A549 (cell line): Measurements from ENCODE around the gene ARMH3. TPM values are rescaled to one million over a fixed set of nuclear protein-coding genes. Genes with fewer than 3 reads are reported as not detected.

Experiments
- ATAC-seq, 2 experiments: fragments of 200-7000 bp in 1 of 2; fragments of >200 bp in 1 of 2; cut with Nextera tagmentation in 1 of 2; cut with Tn5 transposase in 1 of 2; 3 replicates each; pipeline versions ENCODE4 v1.8.0 to v1.9.1; 2018 to 2020; ENCODE audit warnings: mild to moderate bottlenecking in 1 of 2, moderate library complexity in 1 of 2
- CTCF ChIA-PET: fragments of 300-600 bp; sonication (Branson Sonifier 250); formaldehyde crosslinking; extraction: SDS; loops from one replicate; lab custom pipeline; 2021; ENCODE audit warnings: antibody characterized with exemption, inconsistent platforms; lab: Yijun Ruan, JAX
- POLR2A ChIA-PET: fragments of 350-600 bp; formaldehyde crosslinking; extraction: SDS; loops from one replicate; lab custom pipeline; 2021; ENCODE audit warnings: antibody characterized with exemption, inconsistent platforms; lab: Yijun Ruan, JAX
- DNase-seq, 2 experiments: peaks; one replicate each; pipeline versions ENCODE4 v3.0.0 to v3.0.0-alpha.2; 2011 to 2016; ENCODE audit warnings: low read depth in 1 of 2, low spot score in 1 of 2
- FAIRE-seq: peaks from 2 replicates; lab custom pipeline; 2011; peaks lifted over from hg19 to GRCh38; lab: Jason Lieb, UNC
- H3K27ac ChIP-seq, 2 experiments: fragments of >200 bp; sonication (Bioruptor Twin); formaldehyde crosslinking; 3 replicates each; pipeline ENCODE4 v1.5.1; 2016 to 2017
- H3K4me1 ChIP-seq: fragments of >200 bp; sonication (Bioruptor Twin); formaldehyde crosslinking; 3 replicates; pipeline ENCODE4 v1.6.1; 2016
- H3K4me2 ChIP-seq: fragments of >200 bp; sonication (Bioruptor Twin); formaldehyde crosslinking; 3 replicates; pipeline ENCODE4 v1.6.1; 2016
- H3K4me3 ChIP-seq: fragments of >200 bp; sonication (Bioruptor Twin); formaldehyde crosslinking; 3 replicates; pipeline ENCODE4 v1.5.1; 2016
- H3K9me3 ChIP-seq: fragments of >200 bp; sonication (Bioruptor Twin); formaldehyde crosslinking; 3 replicates; pipeline ENCODE4 v1.6.1; 2016
- BHLHE40 ChIP-seq: IDR thresholded peaks from 2 replicates; pipeline ENCODE4 v1.6.1; 2012; ENCODE audit warnings: low read depth, low read length, inconsistent platforms
- CBX2 ChIP-seq: fragments of 200-600 bp; sonication (generic); IDR thresholded peaks from 2 replicates; pipeline ENCODE4 v1.6.1; 2016; ENCODE audit warnings: low read depth, mild to moderate bottlenecking, borderline replicate concordance
- CEBPB ChIP-seq, 2 experiments: fragments of >200 bp in 1 of 2; sonication (Bioruptor Twin) in 1 of 2; formaldehyde crosslinking in 1 of 2; IDR thresholded peaks; 2 replicates each; pipeline ENCODE4 v1.6.1; 2012 to 2016
- CHD2 ChIP-seq: fragments of 150-350 bp; IDR thresholded peaks from 2 replicates; pipeline ENCODE4 v1.6.1; 2014; ENCODE audit warnings: low read length; ENCODE audit not compliant: partially characterized antibody
- CHD4 ChIP-seq: fragments of 200-600 bp; sonication (generic); IDR thresholded peaks from 2 replicates; pipeline ENCODE4 v1.6.1; 2016; ENCODE audit warnings: antibody characterized with exemption, mild to moderate bottlenecking, borderline replicate concordance
- CTCF ChIP-seq: fragments of >200 bp; sonication (Bioruptor Twin); formaldehyde crosslinking; IDR thresholded peaks from 3 replicates; pipeline ENCODE4 v1.5.1; 2016
- EHF ChIP-seq: fragments of 250-450 bp; sonication (Bioruptor Pico); IDR thresholded peaks from 2 replicates; pipeline ENCODE4 v1.5.0; 2020; ENCODE audit warnings: mild to moderate bottlenecking
- EHMT2 ChIP-seq: fragments of 200-600 bp; sonication (generic); IDR thresholded peaks from 2 replicates; pipeline ENCODE4 v1.6.1; 2016; ENCODE audit warnings: antibody characterized with exemption, low read depth, mild to moderate bottlenecking, moderate library complexity
- ESRRA ChIP-seq: fragments of 150-350 bp; IDR thresholded peaks from 2 replicates; pipeline ENCODE4 v1.6.1; 2014; ENCODE audit warnings: mild to moderate bottlenecking, low read length, borderline replicate concordance
- FOSB ChIP-seq: fragments of 250-450 bp; sonication (Bioruptor Pico); IDR thresholded peaks from 2 replicates; pipeline ENCODE4 v1.5.0; 2020; ENCODE audit warnings: mild to moderate bottlenecking, moderate library complexity
- FOXS1 ChIP-seq: fragments of 250-450 bp; sonication (Bioruptor Pico); IDR thresholded peaks from 2 replicates; pipeline ENCODE4 v1.5.0; 2020; ENCODE audit warnings: mild to moderate bottlenecking, moderate library complexity
- GATA3 ChIP-seq: IDR thresholded peaks from 2 replicates; pipeline ENCODE4 v1.6.1; 2012; ENCODE audit warnings: borderline replicate concordance
- HEYL ChIP-seq: fragments of 250-450 bp; sonication (Bioruptor Pico); IDR thresholded peaks from 2 replicates; pipeline ENCODE4 v1.8.0; 2021; ENCODE audit warnings: mild to moderate bottlenecking, moderate library complexity
- HOXA7 ChIP-seq: fragments of 250-450 bp; sonication (Bioruptor Pico); IDR thresholded peaks from 2 replicates; pipeline ENCODE4 v1.5.0; 2020; ENCODE audit warnings: mild to moderate bottlenecking, moderate library complexity
- HOXB13 ChIP-seq: fragments of 250-450 bp; sonication (Bioruptor Pico); IDR thresholded peaks from 2 replicates; pipeline ENCODE4 v1.5.0; 2020; ENCODE audit warnings: low read depth, mild to moderate bottlenecking, moderate library complexity
- HOXB5 ChIP-seq: fragments of 250-450 bp; sonication (Bioruptor Pico); IDR thresholded peaks from 2 replicates; pipeline ENCODE4 v1.5.0; 2020; ENCODE audit warnings: mild to moderate bottlenecking, moderate library complexity
- JUNB ChIP-seq: fragments of >200 bp; sonication (Bioruptor Twin); formaldehyde crosslinking; IDR thresholded peaks from 2 replicates; pipeline ENCODE4 v1.6.1; 2016
- KDM1A ChIP-seq: fragments of 200-600 bp; sonication (generic); IDR thresholded peaks from 2 replicates; pipeline ENCODE4 v1.6.1; 2016; ENCODE audit warnings: low read depth, mild to moderate bottlenecking
- KDM5A ChIP-seq: fragments of 200-600 bp; sonication (generic); IDR thresholded peaks from 2 replicates; pipeline ENCODE4 v1.6.1; 2016; ENCODE audit warnings: antibody characterized with exemption, mild to moderate bottlenecking
- MAFK ChIP-seq: fragments of 450-650 bp; IDR thresholded peaks from 2 replicates; pipeline ENCODE4 v1.6.1; 2014; ENCODE audit not compliant: partially characterized antibody
- MYC ChIP-seq: IDR thresholded peaks from 2 replicates; pipeline ENCODE4 v1.6.1; 2012; ENCODE audit warnings: mild to moderate bottlenecking, inconsistent platforms, low read length, improper control_type of control experiment, borderline replicate concordance
- PHF8 ChIP-seq: fragments of 200-600 bp; sonication (generic); IDR thresholded peaks from 2 replicates; pipeline ENCODE4 v1.6.1; 2016; ENCODE audit warnings: low read depth, mild to moderate bottlenecking, antibody characterized with exemption, moderate library complexity, borderline replicate concordance
- RAD21 ChIP-seq, 2 experiments: fragments of >200 bp in 1 of 2; sonication (Bioruptor Twin) in 1 of 2; formaldehyde crosslinking in 1 of 2; IDR thresholded peaks in 1 of 2; conservative IDR thresholded peaks in 1 of 2; 2 replicates in 1 of 2; 3 replicates in 1 of 2; pipeline ENCODE4 v1.6.1; 2012 to 2018; ENCODE audit warnings: inconsistent platforms in 1 of 2
- RCOR1 ChIP-seq: fragments of 150-350 bp; IDR thresholded peaks from 2 replicates; pipeline ENCODE4 v1.6.1; 2014; ENCODE audit warnings: antibody characterized with exemption, low read length, low read depth
- RNF2 ChIP-seq: fragments of 200-600 bp; sonication (generic); IDR thresholded peaks from 2 replicates; pipeline ENCODE4 v1.6.1; 2016; ENCODE audit warnings: low read depth, mild to moderate bottlenecking, antibody characterized with exemption, moderate library complexity, borderline replicate concordance
- SMC3 ChIP-seq: fragments of >200 bp; sonication (Bioruptor Twin); formaldehyde crosslinking; IDR thresholded peaks from 3 replicates; pipeline ENCODE4 v1.6.1; 2018; ENCODE audit warnings: inconsistent platforms
- SREBF2 ChIP-seq: fragments of 450-650 bp; IDR thresholded peaks from 2 replicates; pipeline ENCODE4 v1.6.1; 2014; ENCODE audit warnings: mild to moderate bottlenecking, moderate library complexity
- TFCP2L1 ChIP-seq: fragments of 250-450 bp; sonication (Bioruptor Pico); IDR thresholded peaks from 2 replicates; pipeline ENCODE4 v1.5.0; 2021; ENCODE audit warnings: mild to moderate bottlenecking
- ZC3H11A ChIP-seq: fragments of 450-650 bp; IDR thresholded peaks from 2 replicates; pipeline ENCODE4 v1.6.1; 2014; ENCODE audit warnings: antibody characterized with exemption, mild to moderate bottlenecking
- ZSCAN20 ChIP-seq: fragments of 250-450 bp; sonication (Bioruptor Pico); IDR thresholded peaks from 2 replicates; pipeline ENCODE4 v1.8.0; 2022; ENCODE audit warnings: mild to moderate bottlenecking, moderate library complexity
- WGBS: methylation state at CpG from one replicate; pipeline ENCODE4 v1.1.6; 2017; ENCODE audit errors: missing lambda C conversion rate; 5-methylcytosine and 5-hydroxymethylcytosine counted together
- polyA plus RNA-seq, 4 experiments: library from polyadenylated mRNA; depleted of rRNA in 3 of 4; stranded (reverse); fragments of >200 nt; fragmentation: RNase III in 1 of 4; extraction: RNeasy Plus Mini Kit Qiagen cat#74134 plus additional on column Dnase treatment in 1 of 4; gene quantifications; 2 replicates in 3 of 4; 3 replicates in 1 of 4; pipeline ENCODE4 v1.2.3, GENCODE V29; 2011 to 2017
- TF ChIP-seq, protein P1 (sequence below): fragments of 150-350 bp; IDR thresholded peaks from 2 replicates; pipeline ENCODE4 v1.6.1; 2014; ENCODE audit warnings: low read depth, mild to moderate bottlenecking, low read length
- TF ChIP-seq, protein P2 (sequence below): IDR thresholded peaks from 2 replicates; pipeline ENCODE4 v1.6.1; 2012

Gene ARMH3
- polyA plus RNA-seq, 2 of the 4 experiments (the other 2 are of a cell fraction): 12.7 to 17.3 TPM

GRCh38 chr10:102064868-102065560, 9.0 kb upstream of the ARMH3 start, which contains the start of gene HPS6 (continued):
- peak; percentile 41; the same call in 1 of the 2 replicates for TF ChIP-seq KDM5A
- peak; percentile 23 for TF ChIP-seq CHD2
- TF ChIP-seq HOXA7 (CRISPR knock-in tag): no peak
- TF ChIP-seq HEYL (CRISPR knock-in tag): no peak
- no peak for TF ChIP-seq ESRRA
- TF ChIP-seq, protein P1, sequence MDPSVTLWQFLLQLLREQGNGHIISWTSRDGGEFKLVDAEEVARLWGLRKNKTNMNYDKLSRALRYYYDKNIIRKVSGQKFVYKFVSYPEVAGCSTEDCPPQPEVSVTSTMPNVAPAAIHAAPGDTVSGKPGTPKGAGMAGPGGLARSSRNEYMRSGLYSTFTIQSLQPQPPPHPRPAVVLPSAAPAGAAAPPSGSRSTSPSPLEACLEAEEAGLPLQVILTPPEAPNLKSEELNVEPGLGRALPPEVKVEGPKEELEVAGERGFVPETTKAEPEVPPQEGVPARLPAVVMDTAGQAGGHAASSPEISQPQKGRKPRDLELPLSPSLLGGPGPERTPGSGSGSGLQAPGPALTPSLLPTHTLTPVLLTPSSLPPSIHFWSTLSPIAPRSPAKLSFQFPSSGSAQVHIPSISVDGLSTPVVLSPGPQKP: no peak
- TF ChIP-seq SREBF2: no peak
- no peak; the same call in 1 of the 2 replicates for TF ChIP-seq TFCP2L1 (CRISPR knock-in tag)
- TF ChIP-seq GATA3: no peak
- peak; percentile 88 for TF ChIP-seq KDM1A
- TF ChIP-seq CBX2: no peak
- TF ChIP-seq EHMT2: no peak
- no peak for TF ChIP-seq BHLHE40
- no peak for TF ChIP-seq HOXB5 (CRISPR knock-in tag)
- no peak for TF ChIP-seq RNF2
- peak; percentile 69; the same call in 1 of the 2 replicates for TF ChIP-seq MYC
- no peak for TF ChIP-seq ZSCAN20

- H3K27ac ChIP-seq: peak overlapping the region; percentile 91 to 99
- FAIRE-seq: no peak
- CTCF ChIA-PET: interaction anchor here (2.4 kb wide), 1 partner anchor 8 kb away, joined by 19 read pairs; no protein-coding TSS in a partner anchor
These were observed 8.5 kb upstream of the ARMH3 start for GRCh38 chr10:102064503-102064867.

DNA sequence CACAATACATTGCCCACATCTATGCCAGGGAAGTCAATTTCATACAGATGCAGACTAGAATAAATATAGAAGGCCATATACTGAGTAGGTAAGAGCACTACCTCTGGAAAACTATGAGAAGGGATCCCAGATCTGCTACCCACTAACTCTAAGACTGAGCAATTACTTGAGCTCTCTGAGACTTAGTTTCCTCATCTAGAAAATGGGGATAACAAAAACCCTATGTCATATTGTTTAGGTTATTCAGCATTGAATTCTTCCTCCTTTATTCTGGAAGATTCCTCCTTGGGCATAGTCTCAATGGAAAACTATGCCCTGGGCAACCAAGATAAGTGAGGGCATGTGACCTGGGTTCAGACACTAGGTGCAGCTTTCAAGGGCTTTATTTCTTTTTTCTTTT, 4.0 kb upstream of the ARMH3 start:
- DNase-seq (no peak), ATAC-seq (no peak)
- no peak overlapping the region for H3K27ac ChIP-seq
- ChIA-PET POLR2A (no interaction called here), CTCF (interaction anchor here (2.5 kb wide), 1 partner anchor 14 kb away, joined by 19 read pairs; no protein-coding TSS in a partner anchor)
- no peaks in the 10 kb centered on the region for H3K9me3 ChIP-seq
- no peak overlapping the region for H3K4me2 ChIP-seq
- no peak overlapping the region for H3K4me3 ChIP-seq
- peaks cover 10% of the 10 kb centered on the region; the same call in 2 of the 3 replicates for H3K4me1 ChIP-seq
- TF ChIP-seq FOXS1 (CRISPR knock-in tag): no peak
- no peak for TF ChIP-seq FOSB
- no peak for TF ChIP-seq CBX2
- TF ChIP-seq ZC3H11A: no peak
- no peak for TF ChIP-seq SMC3
- TF ChIP-seq RAD21 (conservative IDR thresholded peaks at IDR 0.05 in 1 of 2, IDR thresholded peaks at IDR 0.05 in 1 of 2): no peak
- TF ChIP-seq CHD4: no peak
- no peak for TF ChIP-seq HEYL (CRISPR knock-in tag)
- TF ChIP-seq HOXB13 (CRISPR knock-in tag): no peak
- TF ChIP-seq PHF8: no peak
- TF ChIP-seq KDM1A: no peak
- no peak for TF ChIP-seq HOXA7 (CRISPR knock-in tag)
- TF ChIP-seq RNF2: no peak
- TF ChIP-seq, protein P2, sequence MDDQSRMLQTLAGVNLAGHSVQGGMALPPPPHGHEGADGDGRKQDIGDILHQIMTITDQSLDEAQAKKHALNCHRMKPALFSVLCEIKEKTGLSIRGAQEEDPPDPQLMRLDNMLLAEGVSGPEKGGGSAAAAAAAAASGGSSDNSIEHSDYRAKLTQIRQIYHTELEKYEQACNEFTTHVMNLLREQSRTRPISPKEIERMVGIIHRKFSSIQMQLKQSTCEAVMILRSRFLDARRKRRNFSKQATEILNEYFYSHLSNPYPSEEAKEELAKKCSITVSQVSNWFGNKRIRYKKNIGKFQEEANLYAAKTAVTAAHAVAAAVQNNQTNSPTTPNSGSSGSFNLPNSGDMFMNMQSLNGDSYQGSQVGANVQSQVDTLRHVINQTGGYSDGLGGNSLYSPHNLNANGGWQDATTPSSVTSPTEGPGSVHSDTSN: no peak
- TF ChIP-seq JUNB: no peak
- no peak for TF ChIP-seq CTCF
- no peak for TF ChIP-seq MAFK
- TF ChIP-seq KDM5A: no peak
- TF ChIP-seq, all 56 proteins: peak for 0
- no peak for FAIRE-seq

More at GRCh38 chr10:102064503-102064867, 8.5 kb upstream of the ARMH3 start:
- no peak for ATAC-seq
- H3K4me1 ChIP-seq: peaks cover 20% of the 10 kb centered on the region
- TF ChIP-seq HOXB5 (CRISPR knock-in tag) (no peak), HOXA7 (CRISPR knock-in tag) (no peak), CHD4 (no peak), RCOR1 (no peak), EHF (CRISPR knock-in tag) (no peak), CEBPB (IDR thresholded peaks at IDR 0.05) (0 out of 4 replicates have a peak, but pooled peaks of 1 of the 2 experiments have one; percentile 38)
- peak overlapping the region; percentile 97 for H3K4me2 ChIP-seq
- POLR2A ChIA-PET: no interaction called here
- H3K4me3 ChIP-seq: peak overlapping the region; percentile 87
- 93% methylated on average over 2 of the region's 2 CpGs for WGBS
- H3K9me3 ChIP-seq: no peaks in the 10 kb centered on the region
- DNase-seq: no peak
